Mucosa of rectum (tissue), 2 donors: ENCODE data around the gene FAM200B.

Experiments used
- H3K27ac ChIP-seq, 2 donors: one replicate each; pipeline ENCODE4 v1.7.0; 2013; ENCODE audit warnings: inconsistent platforms in 2 of 2, low read depth in 2 of 2, low read length in 2 of 2
- H3K27me3 ChIP-seq, 2 donors: one replicate each; pipeline ENCODE4 v1.7.0; 2013; ENCODE audit warnings: low read length in 2 of 2; ENCODE audit not compliant: control insufficient read depth in 2 of 2, insufficient read depth in 2 of 2
- H3K36me3 ChIP-seq, 2 donors: one replicate each; pipeline ENCODE4 v1.7.0; 2013; ENCODE audit warnings: low read length in 2 of 2; ENCODE audit not compliant: control insufficient read depth in 2 of 2, insufficient read depth in 2 of 2
- H3K4me1 ChIP-seq, 2 donors: one replicate each; pipeline ENCODE4 v1.7.0; 2013; ENCODE audit warnings: low read length in 2 of 2, mild to moderate bottlenecking in 1 of 2; ENCODE audit not compliant: control insufficient read depth in 2 of 2, insufficient read depth in 2 of 2
- H3K4me3 ChIP-seq, 2 donors: one replicate each; pipeline ENCODE4 v1.7.0; 2013; ENCODE audit warnings: low read length in 2 of 2
- H3K9ac ChIP-seq, 2 donors: one replicate each; pipeline ENCODE4 v1.7.0; 2013; ENCODE audit warnings: low read length in 2 of 2, low read depth in 1 of 2, mild to moderate bottlenecking in 1 of 2
- H3K9me3 ChIP-seq, 2 donors: one replicate each; pipeline ENCODE4 v1.7.0; 2013; ENCODE audit warnings: low read length in 2 of 2; ENCODE audit not compliant: control insufficient read depth in 2 of 2
- donor health status: healthy.
- donor health status: Normal muscosa, but diverticular disease.

Gene FAM200B

GRCh38 chr4:15711762-15712161 lies 30.1 kb downstream of the FAM200B start:
- Histone ChIP-seq H3K9ac (no peak overlapping the region), H3K27me3 (no peaks in the 10 kb centered on the region), H3K4me1 (no peaks in the 10 kb centered on the region), H3K36me3 (no peaks in the 10 kb centered on the region), H3K4me3 (no peak overlapping the region), H3K27ac (no peak overlapping the region), H3K9me3 (no peaks in the 10 kb centered on the region)

- Histone ChIP-seq H3K27ac (no peak overlapping the region), H3K4me1 (no peaks in the 10 kb centered on the region), H3K9ac (no peak overlapping the region), H3K36me3 (no peaks in the 10 kb centered on the region), H3K4me3 (no peak overlapping the region), H3K27me3 (no peaks in the 10 kb centered on the region), H3K9me3 (no peaks in the 10 kb centered on the region)
These were observed 30.6 kb downstream of the FAM200B start for GRCh38 chr4:15712214-15712613.

GRCh38 chr4:15714141-15714540 lies 32.5 kb downstream of the FAM200B start:
- no peak overlapping the region for H3K9ac ChIP-seq
- no peaks in the 10 kb centered on the region for H3K36me3 ChIP-seq
- H3K4me3 ChIP-seq, result no peak overlapping the region
- H3K4me1 ChIP-seq, result no peaks in the 10 kb centered on the region
- H3K9me3 ChIP-seq, result no peaks in the 10 kb centered on the region
- no peak overlapping the region for H3K27ac ChIP-seq
- no peaks in the 10 kb centered on the region for H3K27me3 ChIP-seq

GRCh38 chr4:15714646-15715435 lies 33.2 kb downstream of the FAM200B start:
- Histone ChIP-seq H3K4me1 (no peaks in the 10 kb centered on the region), H3K4me3 (no peak overlapping the region), H3K27me3 (no peaks in the 10 kb centered on the region), H3K9me3 (no peaks in the 10 kb centered on the region), H3K27ac (no peak overlapping the region), H3K9ac (no peak overlapping the region), H3K36me3 (no peaks in the 10 kb centered on the region)

GRCh38 chr4:15716115-15716514 lies 34.5 kb downstream of the FAM200B start:
- no peak overlapping the region for H3K27ac ChIP-seq

GRCh38 chr4:15717086-15717485 lies 35.5 kb downstream of the FAM200B start:
- Histone ChIP-seq H3K4me3 (no peak overlapping the region), H3K36me3 (no peaks in the 10 kb centered on the region), H3K27me3 (no peaks in the 10 kb centered on the region), H3K9ac (no peak overlapping the region), H3K27ac (no peak overlapping the region), H3K4me1 (no peaks in the 10 kb centered on the region), H3K9me3 (no peaks in the 10 kb centered on the region)

More at GRCh38 chr4:15716115-15716514, 34.5 kb downstream of the FAM200B start:
- Histone ChIP-seq H3K27me3 (no peaks in the 10 kb centered on the region), H3K9ac (no peak overlapping the region), H3K4me1 (no peaks in the 10 kb centered on the region), H3K36me3 (no peaks in the 10 kb centered on the region), H3K9me3 (no peaks in the 10 kb centered on the region), H3K4me3 (no peak overlapping the region)

GRCh38 chr4:15717657-15718416 lies 36.2 kb downstream of the FAM200B start:
- Histone ChIP-seq H3K27ac (no peak overlapping the region), H3K36me3 (no peaks in the 10 kb centered on the region), H3K4me1 (no peaks in the 10 kb centered on the region), H3K9ac (no peak overlapping the region), H3K9me3 (no peaks in the 10 kb centered on the region), H3K27me3 (no peaks in the 10 kb centered on the region), H3K4me3 (no peak overlapping the region)

- Histone ChIP-seq H3K9me3 (no peaks in the 10 kb centered on the region), H3K27me3 (no peaks in the 10 kb centered on the region), H3K27ac (no peak overlapping the region), H3K36me3 (no peaks in the 10 kb centered on the region), H3K9ac (no peak overlapping the region), H3K4me3 (no peak overlapping the region), H3K4me1 (no peaks in the 10 kb centered on the region)
These were observed 36.8 kb downstream of the FAM200B start for GRCh38 chr4:15718465-15718864.

GRCh38 chr4:15718959-15719358 lies 37.3 kb downstream of the FAM200B start:
- H3K36me3 ChIP-seq, result no peaks in the 10 kb centered on the region
- no peak overlapping the region for H3K27ac ChIP-seq
- no peaks in the 10 kb centered on the region for H3K27me3 ChIP-seq
- no peaks in the 10 kb centered on the region for H3K4me1 ChIP-seq
- no peak overlapping the region for H3K9ac ChIP-seq
- H3K9me3 ChIP-seq, result no peaks in the 10 kb centered on the region
- H3K4me3 ChIP-seq, result no peak overlapping the region

- Histone ChIP-seq H3K4me3 (no peak overlapping the region), H3K36me3 (no peaks in the 10 kb centered on the region), H3K9me3 (no peaks in the 10 kb centered on the region), H3K27me3 (no peaks in the 10 kb centered on the region), H3K4me1 (no peaks in the 10 kb centered on the region), H3K9ac (no peak overlapping the region), H3K27ac (no peak overlapping the region)
These were observed 37.9 kb downstream of the FAM200B start for GRCh38 chr4:15719506-15719905.
